Muscle of leg (tissue), 11 donors: Measurements from ENCODE around the gene NAT9. TPM values are rescaled to one million over a fixed set of nuclear protein-coding genes. Genes with fewer than 3 reads are reported as not detected.
A peak's percentile ranks its signal among the peaks of the same experiment; 100 is the strongest.

Experiments used
- DNase-seq: peaks from one replicate; pipeline ENCODE4 v3.0.0; 2013
- H3K27ac ChIP-seq: one replicate; pipeline ENCODE4 v1.5.1; 2013; ENCODE audit warnings: mild to moderate bottlenecking, low read length, control low read depth
- H3K27me3 ChIP-seq: one replicate; pipeline ENCODE4 v1.6.1; 2013; ENCODE audit warnings: low read length; ENCODE audit not compliant: control insufficient read depth, insufficient read depth
- H3K36me3 ChIP-seq: one replicate; pipeline ENCODE4 v1.6.1; 2013; ENCODE audit warnings: low read length; ENCODE audit not compliant: control insufficient read depth, insufficient read depth
- H3K4me1 ChIP-seq: one replicate; pipeline ENCODE4 v1.6.1; 2013; ENCODE audit warnings: low read length; ENCODE audit not compliant: control insufficient read depth, insufficient read depth
- H3K4me3 ChIP-seq: one replicate; pipeline ENCODE4 v1.5.1; 2013; ENCODE audit warnings: low read length, control low read depth
- H3K9me3 ChIP-seq: replicated peaks from 2 replicates; pipeline ENCODE4 v1.6.1; 2013; ENCODE audit warnings: low read depth, low read length; ENCODE audit not compliant: control insufficient read depth
- whole genome bisulfite sequencing: methylation state at CpG from one replicate; pipeline ENCODE4 v1.1.5; 2013; ENCODE audit warnings: missing lambda C conversion rate; ENCODE audit not compliant: insufficient coverage; 5-methylcytosine and 5-hydroxymethylcytosine counted together
- polyA plus RNA-seq, 8 donors: library from polyadenylated mRNA; unstranded; fragments of 120-200 nt; gene quantifications; one replicate each; pipeline versions ENCODE4 v1.2.1 to v1.2.3, GENCODE V29; 2013; ENCODE audit warnings: inconsistent platforms in 1 of 8, low replicate concordance in 1 of 8; ENCODE audit not compliant: insufficient read length in 8 of 8, insufficient read depth in 1 of 8
- total RNA-seq: library from RNA; stranded (reverse); fragments of 120-200 nt; gene quantifications from one replicate; pipeline ENCODE4 v1.2.4, GENCODE V29; 2013

Gene NAT9
- total and polyA plus RNA-seq, 9 donors: 34.0 to 48.6 (median 37.5) TPM

- peaks cover 46% of the 10 kb centered on the region for H3K4me1 ChIP-seq
- DNase-seq: no peak
- H3K9me3 ChIP-seq: no peaks in the 10 kb centered on the region
- no peaks in the 10 kb centered on the region for H3K27me3 ChIP-seq
- H3K36me3 ChIP-seq: peaks cover 22% of the 10 kb centered on the region
- H3K4me3 ChIP-seq: no peak overlapping the region
- H3K27ac ChIP-seq: no peak overlapping the region
- WGBS: 88% methylated on average over 10 of the region's 18 CpGs
Observed at GRCh38 chr17:74816905-74817620, 40.9 kb upstream of the NAT9 start.

- H3K9me3 ChIP-seq: no peaks in the 10 kb centered on the region
- H3K4me1 ChIP-seq: peaks cover 38% of the 10 kb centered on the region
- no peaks in the 10 kb centered on the region for H3K27me3 ChIP-seq
- H3K36me3 ChIP-seq: peaks cover 18% of the 10 kb centered on the region
- no peak overlapping the region for H3K4me3 ChIP-seq
- DNase-seq: no peak
- no peak overlapping the region for H3K27ac ChIP-seq
- 72% methylated on average over 11 of the region's 15 CpGs for WGBS
Observed at GRCh38 chr17:74815550-74816370, 39.6 kb upstream of the NAT9 start.

- H3K4me1 ChIP-seq: peaks cover 40% of the 10 kb centered on the region
- no peak overlapping the region for H3K4me3 ChIP-seq
- H3K27ac ChIP-seq: no peak overlapping the region
- 88% methylated on average over 4 of the region's 7 CpGs for WGBS
- H3K9me3 ChIP-seq: no peaks in the 10 kb centered on the region
- DNase-seq: no peak
- H3K27me3 ChIP-seq: no peaks in the 10 kb centered on the region
- H3K36me3 ChIP-seq: peaks cover 13% of the 10 kb centered on the region
Observed at GRCh38 chr17:74815067-74815466, 38.9 kb upstream of the NAT9 start.

- no peak for DNase-seq
- no peak overlapping the region for H3K4me3 ChIP-seq
- 79% methylated on average over 2 of the region's 5 CpGs for WGBS
- no peak overlapping the region for H3K27ac ChIP-seq
- H3K36me3 ChIP-seq: peaks cover 7% of the 10 kb centered on the region
- peaks cover 40% of the 10 kb centered on the region for H3K4me1 ChIP-seq
- H3K27me3 ChIP-seq: no peaks in the 10 kb centered on the region
- no peaks in the 10 kb centered on the region for H3K9me3 ChIP-seq
Observed at GRCh38 chr17:74814453-74814852, 38.3 kb upstream of the NAT9 start.

GRCh38 chr17:74812109-74813009, 36.2 kb upstream of the NAT9 start:
- DNase-seq: peak; percentile 69
- no peaks in the 10 kb centered on the region for H3K9me3 ChIP-seq
- H3K36me3 ChIP-seq: peaks cover 4% of the 10 kb centered on the region
- WGBS: 28% methylated on average over 13 of the region's 23 CpGs
- no peak overlapping the region for H3K4me3 ChIP-seq
- no peak overlapping the region for H3K27ac ChIP-seq
- no peaks in the 10 kb centered on the region for H3K27me3 ChIP-seq
- peaks cover 50% of the 10 kb centered on the region for H3K4me1 ChIP-seq

GRCh38 chr17:74810699-74811485, 34.7 kb upstream of the NAT9 start:
- Histone ChIP-seq H3K4me1 (peaks cover 52% of the 10 kb centered on the region), H3K27ac (no peak overlapping the region), H3K36me3 (peaks cover 11% of the 10 kb centered on the region), H3K27me3 (no peaks in the 10 kb centered on the region), H3K4me3 (no peak overlapping the region), H3K9me3 (no peaks in the 10 kb centered on the region)
- no peak for DNase-seq
- 77% methylated on average over 9 of the region's 15 CpGs for WGBS

GRCh38 chr17:74808714-74809430, 32.7 kb upstream of the NAT9 start:
- Histone ChIP-seq H3K4me1 (peaks cover 36% of the 10 kb centered on the region), H3K27ac (no peak overlapping the region), H3K36me3 (peaks cover 16% of the 10 kb centered on the region), H3K4me3 (no peak overlapping the region), H3K27me3 (no peaks in the 10 kb centered on the region), H3K9me3 (no peaks in the 10 kb centered on the region)
- DNase-seq: peak; percentile 40
- 79% methylated on average over 8 of the region's 17 CpGs for WGBS

- WGBS: 63% methylated on average over 5 of the region's 6 CpGs
- H3K27me3 ChIP-seq: no peaks in the 10 kb centered on the region
- peaks cover 32% of the 10 kb centered on the region for H3K4me1 ChIP-seq
- DNase-seq: peak; percentile 48
- no peaks in the 10 kb centered on the region for H3K9me3 ChIP-seq
- H3K4me3 ChIP-seq: no peak overlapping the region
- peaks cover 16% of the 10 kb centered on the region for H3K36me3 ChIP-seq
- no peak overlapping the region for H3K27ac ChIP-seq
Observed at GRCh38 chr17:74807925-74808324, 31.8 kb upstream of the NAT9 start.

- no peak for DNase-seq
- Histone ChIP-seq H3K27me3 (no peaks in the 10 kb centered on the region), H3K36me3 (peaks cover 18% of the 10 kb centered on the region), H3K9me3 (no peaks in the 10 kb centered on the region), H3K4me3 (no peak overlapping the region), H3K4me1 (peaks cover 27% of the 10 kb centered on the region), H3K27ac (no peak overlapping the region)
- 80% methylated on average over 10 of the region's 13 CpGs for WGBS
Observed at GRCh38 chr17:74807441-74807840, 31.3 kb upstream of the NAT9 start.
